Lung (tissue), 12 donors: Measurements from ENCODE around the gene CELF1. TPM values are rescaled to one million over a fixed set of nuclear protein-coding genes. Genes with fewer than 3 reads are reported as not detected.
A peak's percentile ranks its signal among the peaks of the same experiment; 100 is the strongest.
"Not testable (repeated sequence)": the region's sequence is repeated elsewhere in the genome, so short reads cannot be mapped to it uniquely, and the experiment has no call there.

ENCODE experiments used
- ATAC-seq: fragments of 200-7000 bp; cut with Tn5 transposase; one replicate; pipeline ENCODE4 v1.9.1; 2020; ENCODE audit warnings: moderate number of reproducible peaks; ENCODE audit not compliant: insufficient read depth, low FRiP score
- DNase-seq, 3 donors: peaks; one replicate each; pipeline ENCODE4 v3.0.0-alpha.2; 2013 to 2017
- H3K27ac ChIP-seq, 2 donors: one replicate each; pipeline ENCODE4 v1.5.1; 2013; ENCODE audit warnings: mild to moderate bottlenecking in 2 of 2, moderate library complexity in 2 of 2, control low read depth in 1 of 2, inconsistent platforms in 1 of 2, low read depth in 1 of 2, low read length in 1 of 2
- H3K27me3 ChIP-seq, 3 donors: one replicate each; pipeline ENCODE4 v1.5.1; 2013; ENCODE audit warnings: low read length in 2 of 3; ENCODE audit not compliant: control insufficient read depth in 3 of 3, insufficient read depth in 3 of 3
- H3K36me3 ChIP-seq, 4 donors: one replicate each; pipeline ENCODE4 v1.5.1; 2013; ENCODE audit warnings: low read length in 4 of 4, mild to moderate bottlenecking in 1 of 4, moderate library complexity in 1 of 4; ENCODE audit not compliant: control insufficient read depth in 4 of 4, insufficient read depth in 4 of 4
- H3K4me1 ChIP-seq, 5 donors: one replicate each; pipeline ENCODE4 v1.5.1; 2013; ENCODE audit warnings: low read length in 5 of 5, mild to moderate bottlenecking in 2 of 5, moderate library complexity in 1 of 5; ENCODE audit not compliant: control insufficient read depth in 5 of 5, insufficient read depth in 5 of 5
- H3K4me3 ChIP-seq: one replicate; pipeline ENCODE4 v1.5.1; 2013; ENCODE audit warnings: mild to moderate bottlenecking, control low read depth, moderate library complexity
- H3K9ac ChIP-seq, 2 donors: one replicate each; pipeline ENCODE4 v1.5.1; 2013; ENCODE audit warnings: low read length in 2 of 2, control low read depth in 1 of 2; ENCODE audit not compliant: insufficient read depth in 1 of 2
- H3K9me3 ChIP-seq, 4 donors: one replicate each; pipeline ENCODE4 v1.5.1; 2013; ENCODE audit warnings: low read length in 3 of 4, mild to moderate bottlenecking in 1 of 4, moderate library complexity in 1 of 4; ENCODE audit not compliant: control insufficient read depth in 4 of 4, insufficient read depth in 3 of 4
- WGBS, 2 donors: extraction: QIAGEN DNeasy Blood & Tissue Kit; methylation state at CpG; one replicate each; pipeline ENCODE4 v1.1.7; 2013; 5-methylcytosine and 5-hydroxymethylcytosine counted together
- polyA plus RNA-seq, 2 donors: library from polyadenylated mRNA; stranded (reverse); fragments of 200-250 nt; gene quantifications; one replicate each; pipeline ENCODE4 v1.2.1, GENCODE V29; 2013
- total RNA-seq, 2 donors: library from RNA; depleted of rRNA in 1 of 2; stranded (reverse); fragments of >200 nt in 1 of 2; gene quantifications; one replicate each; pipeline ENCODE4 v1.2.1, GENCODE V29; 2014 to 2021
- TF ChIP-seq, protein P1 (sequence below): IDR thresholded peaks from 2 replicates; pipeline ENCODE4 v1.5.1; 2012; ENCODE audit warnings: mild to moderate bottlenecking; ENCODE audit errors: control extremely low read depth, extremely low read depth
- donor health status: control.
- donor health status: control.
- donor health status: Bipolar disorder and iron deficiency.
- donor health status: healthy.
- donor health status: DM: yes; HTN: yes; CAD: no.

The CELF1 gene
- total and polyA plus RNA-seq, 4 donors = 32.2 to 184 (median 63.8) TPM

DNA sequence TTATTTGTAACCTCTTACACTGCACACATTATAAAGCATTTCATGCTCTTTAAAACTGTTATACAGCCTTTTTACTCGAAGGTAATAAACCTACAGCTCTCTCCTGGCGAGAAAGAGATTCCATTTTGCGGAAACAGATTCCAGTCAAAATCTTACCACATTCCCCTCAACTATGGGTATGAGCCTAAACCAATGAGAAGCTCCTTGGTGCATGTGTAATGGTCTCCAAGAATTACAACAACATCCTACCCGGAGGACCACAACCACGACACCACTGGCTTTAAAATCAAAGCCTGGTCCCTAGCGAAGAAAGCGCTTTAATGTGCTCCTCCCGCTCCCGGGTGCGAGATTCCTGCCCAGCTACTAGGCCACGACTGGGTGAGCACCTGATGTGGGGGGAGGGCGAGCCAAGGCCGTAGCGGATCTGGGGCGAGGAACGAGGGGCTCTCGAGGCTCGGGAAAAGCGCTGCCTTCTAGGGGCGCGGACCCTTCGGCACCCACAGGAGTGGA, 821 bp downstream of the CELF1 start:
- Histone ChIP-seq H3K27me3 (no peaks in the 10 kb centered on the region), H3K9me3 (no peaks in the 10 kb centered on the region), H3K4me3 (peak overlapping the region; percentile 96), H3K36me3 (peaks cover 0 to 2% (median 0%) of the 10 kb centered on the region in 4 donors), H3K27ac (peak overlapping the region; percentile 93 to 98), H3K4me1 (peaks cover 0 to 26% (median 6%) of the 10 kb centered on the region in 5 donors), H3K9ac (peak overlapping the region; percentile 65 to 95)
- DNase-seq (peak; percentile 34 to 56 (median 35)), ATAC-seq (peak; percentile 1)
- TF ChIP-seq, protein P1, sequence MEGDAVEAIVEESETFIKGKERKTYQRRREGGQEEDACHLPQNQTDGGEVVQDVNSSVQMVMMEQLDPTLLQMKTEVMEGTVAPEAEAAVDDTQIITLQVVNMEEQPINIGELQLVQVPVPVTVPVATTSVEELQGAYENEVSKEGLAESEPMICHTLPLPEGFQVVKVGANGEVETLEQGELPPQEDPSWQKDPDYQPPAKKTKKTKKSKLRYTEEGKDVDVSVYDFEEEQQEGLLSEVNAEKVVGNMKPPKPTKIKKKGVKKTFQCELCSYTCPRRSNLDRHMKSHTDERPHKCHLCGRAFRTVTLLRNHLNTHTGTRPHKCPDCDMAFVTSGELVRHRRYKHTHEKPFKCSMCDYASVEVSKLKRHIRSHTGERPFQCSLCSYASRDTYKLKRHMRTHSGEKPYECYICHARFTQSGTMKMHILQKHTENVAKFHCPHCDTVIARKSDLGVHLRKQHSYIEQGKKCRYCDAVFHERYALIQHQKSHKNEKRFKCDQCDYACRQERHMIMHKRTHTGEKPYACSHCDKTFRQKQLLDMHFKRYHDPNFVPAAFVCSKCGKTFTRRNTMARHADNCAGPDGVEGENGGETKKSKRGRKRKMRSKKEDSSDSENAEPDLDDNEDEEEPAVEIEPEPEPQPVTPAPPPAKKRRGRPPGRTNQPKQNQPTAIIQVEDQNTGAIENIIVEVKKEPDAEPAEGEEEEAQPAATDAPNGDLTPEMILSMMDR = no peak
- 1 to 3% methylated on average over 22 of the region's 22 CpGs for WGBS, 2 donors

- no peaks in the 10 kb centered on the region for H3K27me3 ChIP-seq
- H3K4me1 ChIP-seq = peaks cover 0 to 26% (median 6%) of the 10 kb centered on the region in 5 donors
- H3K36me3 ChIP-seq = peaks cover 0 to 2% (median 0%) of the 10 kb centered on the region in 4 donors
- no peaks in the 10 kb centered on the region for H3K9me3 ChIP-seq
- TF ChIP-seq, protein P1 = no peak
- ATAC-seq = no peak
- no peak for DNase-seq
- peak overlapping the region; percentile 24 to 67 for H3K27ac ChIP-seq
- no peak overlapping the region for H3K9ac ChIP-seq
- no peak overlapping the region for H3K4me3 ChIP-seq
These were observed 1.8 kb downstream of the CELF1 start for GRCh38 chr11:47551086-47551485.

DNA sequence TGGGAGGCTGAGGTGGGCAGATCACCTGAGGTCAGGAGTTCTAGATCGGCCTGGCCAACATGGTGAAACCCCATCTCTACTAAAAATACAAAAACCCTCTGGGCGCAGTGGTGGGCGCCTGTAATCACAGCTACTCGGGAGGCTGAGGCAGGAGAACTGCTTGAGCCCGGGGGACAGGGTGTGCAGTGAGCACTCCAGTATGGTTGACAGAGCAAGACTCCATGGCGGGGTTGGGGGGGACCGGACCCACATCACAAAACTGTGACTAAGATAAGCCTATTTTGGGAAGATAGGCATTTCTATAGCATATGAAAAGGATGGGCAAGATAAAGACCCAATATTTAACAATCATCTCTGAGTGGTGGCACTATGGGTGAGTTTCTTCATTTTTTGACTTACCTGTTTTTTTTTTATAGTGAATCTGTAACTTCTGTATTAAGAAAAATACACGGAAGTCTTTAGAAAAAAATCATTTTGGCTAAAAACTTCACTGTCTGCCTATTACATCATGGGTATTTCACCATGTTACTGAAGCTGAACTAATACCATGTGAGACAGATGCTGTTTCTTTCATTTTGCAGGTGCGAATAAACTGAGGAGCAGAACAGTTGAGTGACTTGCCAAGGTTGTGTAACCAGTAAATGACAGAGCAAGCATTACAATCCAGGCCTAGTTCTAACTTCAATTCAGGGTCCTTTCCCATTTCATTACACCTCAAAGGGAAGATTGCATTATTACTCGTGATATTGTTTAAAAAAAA, 2.5 kb downstream of the CELF1 start:
- no peak for DNase-seq
- Histone ChIP-seq H3K36me3 (peaks cover 0 to 3% (median 0%) of the 10 kb centered on the region in 4 donors), H3K27ac (peak overlapping the region in 1 of 2 donors; percentile 24), H3K4me3 (no peak overlapping the region), H3K27me3 (no peaks in the 10 kb centered on the region), H3K9ac (no peak overlapping the region), H3K4me1 (peaks cover 0 to 26% (median 6%) of the 10 kb centered on the region in 5 donors), H3K9me3 (no peaks in the 10 kb centered on the region)
- ATAC-seq = no peak
- 62 to 81% methylated on average over 10 of the region's 10 CpGs for WGBS, 2 donors
- TF ChIP-seq, protein P1 = no peak

DNA sequence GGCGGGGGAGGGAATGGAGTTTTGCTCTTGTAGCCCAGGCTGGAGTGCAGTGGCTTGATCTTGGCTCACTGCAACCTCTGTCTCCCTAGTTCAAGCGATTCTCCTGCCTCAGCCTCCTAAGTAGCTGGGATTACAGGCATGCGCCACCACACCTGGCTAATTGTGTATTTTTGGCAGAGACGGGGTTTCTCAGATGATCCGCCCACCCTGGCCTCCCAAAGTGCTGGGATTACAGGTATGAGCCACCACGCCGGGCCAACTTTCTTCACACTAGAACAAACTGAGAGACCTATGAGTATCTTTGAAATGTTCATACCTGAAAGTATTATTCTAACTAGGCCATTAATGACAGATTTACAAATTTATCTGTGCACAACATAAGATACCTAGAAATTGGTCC, 6.7 kb downstream of the CELF1 start:
- ATAC-seq, H3K9ac ChIP-seq, H3K27me3 ChIP-seq, H3K9me3 ChIP-seq, DNase-seq, H3K36me3 ChIP-seq, H3K4me3 ChIP-seq, H3K27ac ChIP-seq: not testable (repeated sequence)
- 96 to 98% methylated on average over 7 of the region's 7 CpGs for WGBS, 2 donors
- peaks cover 0 to 17% (median 4%) of the 10 kb centered on the region in 5 donors for H3K4me1 ChIP-seq
